HL-60 (cell line): ENCODE measurements around the gene SPSB3.

Source experiments
- DNase-seq, 2 experiments: peaks; one replicate each; pipeline ENCODE4 v3.0.0-alpha.2; 2010 to 2020; ENCODE audit warnings: low read depth in 1 of 2, low spot score in 1 of 2
- H3K27ac ChIP-seq: fragments of 250-450 bp; sonication (Bioruptor Pico); replicated peaks from 2 replicates; pipeline ENCODE4 v1.5.1; 2020; ENCODE audit warnings: mild to moderate bottlenecking, moderate library complexity
- H3K27me3 ChIP-seq: fragments of 250-450 bp; sonication (Bioruptor Pico); 2 replicates; pipeline ENCODE4 v1.5.1; 2021; ENCODE audit warnings: mild to moderate bottlenecking, moderate library complexity; ENCODE audit not compliant: insufficient read depth, poor library complexity, severe bottlenecking
- H3K4me3 ChIP-seq: replicated peaks from 2 replicates; pipeline ENCODE4 v1.5.1; 2011; ENCODE audit warnings: mild to moderate bottlenecking, control low read depth, low read length; ENCODE audit not compliant: insufficient read depth
- GABPA ChIP-seq: IDR thresholded peaks from 2 replicates; pipeline ENCODE4 v1.6.1; 2012; ENCODE audit warnings: low read depth
- POLR2AphosphoS5 ChIP-seq: IDR thresholded peaks from 2 replicates; pipeline ENCODE4 v1.6.1; 2012; ENCODE audit warnings: low read depth
- REST ChIP-seq: IDR thresholded peaks from 2 replicates; pipeline ENCODE4 v1.6.1; 2012; ENCODE audit warnings: low read depth; ENCODE audit not compliant: insufficient replicate concordance
- SPI1 ChIP-seq: IDR thresholded peaks from 2 replicates; pipeline ENCODE4 v1.6.1; 2012; ENCODE audit warnings: low read depth, mild to moderate bottlenecking, borderline replicate concordance
- TF ChIP-seq, protein P1 (sequence below): IDR thresholded peaks from one replicate; pipeline ENCODE4 v1.5.1; 2011; ENCODE audit warnings: low read length, control low read depth, inconsistent platforms; ENCODE audit not compliant: insufficient read depth

The SPSB3 gene

GRCh38 chr16:1760911-1761310, 21.5 kb downstream of the SPSB3 start:
- no peak for DNase-seq
- Histone ChIP-seq H3K4me3 (no peak overlapping the region), H3K27me3 (no peaks in the 10 kb centered on the region), H3K27ac (no peak overlapping the region)
- TF ChIP-seq POLR2AphosphoS5, result no peak
- no peak for TF ChIP-seq SPI1
- TF ChIP-seq GABPA, result no peak
- TF ChIP-seq, protein P1, sequence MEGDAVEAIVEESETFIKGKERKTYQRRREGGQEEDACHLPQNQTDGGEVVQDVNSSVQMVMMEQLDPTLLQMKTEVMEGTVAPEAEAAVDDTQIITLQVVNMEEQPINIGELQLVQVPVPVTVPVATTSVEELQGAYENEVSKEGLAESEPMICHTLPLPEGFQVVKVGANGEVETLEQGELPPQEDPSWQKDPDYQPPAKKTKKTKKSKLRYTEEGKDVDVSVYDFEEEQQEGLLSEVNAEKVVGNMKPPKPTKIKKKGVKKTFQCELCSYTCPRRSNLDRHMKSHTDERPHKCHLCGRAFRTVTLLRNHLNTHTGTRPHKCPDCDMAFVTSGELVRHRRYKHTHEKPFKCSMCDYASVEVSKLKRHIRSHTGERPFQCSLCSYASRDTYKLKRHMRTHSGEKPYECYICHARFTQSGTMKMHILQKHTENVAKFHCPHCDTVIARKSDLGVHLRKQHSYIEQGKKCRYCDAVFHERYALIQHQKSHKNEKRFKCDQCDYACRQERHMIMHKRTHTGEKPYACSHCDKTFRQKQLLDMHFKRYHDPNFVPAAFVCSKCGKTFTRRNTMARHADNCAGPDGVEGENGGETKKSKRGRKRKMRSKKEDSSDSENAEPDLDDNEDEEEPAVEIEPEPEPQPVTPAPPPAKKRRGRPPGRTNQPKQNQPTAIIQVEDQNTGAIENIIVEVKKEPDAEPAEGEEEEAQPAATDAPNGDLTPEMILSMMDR, result no peak
- TF ChIP-seq REST, result no peak

DNA sequence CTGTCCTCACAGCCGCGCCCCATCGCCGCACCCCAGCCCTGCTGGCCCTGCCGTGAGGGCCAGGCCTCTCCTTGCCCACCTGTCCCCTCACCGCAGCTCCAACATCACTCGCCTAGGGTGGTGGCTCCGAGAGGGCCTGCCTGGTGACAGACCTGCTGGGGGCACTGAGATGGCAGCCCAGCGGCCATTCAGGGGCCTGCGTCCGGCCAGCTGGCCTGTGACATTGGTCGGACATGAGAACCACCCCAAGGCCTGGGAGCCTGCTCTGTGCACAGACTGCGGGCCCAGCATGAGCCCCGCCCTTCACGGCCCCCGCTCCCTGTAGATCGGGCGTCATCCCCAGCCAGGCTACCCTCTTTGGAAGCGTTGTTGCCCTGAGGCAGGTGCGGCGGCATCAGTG, 22.9 kb downstream of the SPSB3 start:
- Histone ChIP-seq H3K4me3 (no peak overlapping the region), H3K27me3 (no peaks in the 10 kb centered on the region), H3K27ac (no peak overlapping the region)
- TF ChIP-seq POLR2AphosphoS5 (no peak), SPI1 (no peak), GABPA (no peak), REST (no peak)
- TF ChIP-seq, protein P1, result no peak
- no peak for DNase-seq

DNA sequence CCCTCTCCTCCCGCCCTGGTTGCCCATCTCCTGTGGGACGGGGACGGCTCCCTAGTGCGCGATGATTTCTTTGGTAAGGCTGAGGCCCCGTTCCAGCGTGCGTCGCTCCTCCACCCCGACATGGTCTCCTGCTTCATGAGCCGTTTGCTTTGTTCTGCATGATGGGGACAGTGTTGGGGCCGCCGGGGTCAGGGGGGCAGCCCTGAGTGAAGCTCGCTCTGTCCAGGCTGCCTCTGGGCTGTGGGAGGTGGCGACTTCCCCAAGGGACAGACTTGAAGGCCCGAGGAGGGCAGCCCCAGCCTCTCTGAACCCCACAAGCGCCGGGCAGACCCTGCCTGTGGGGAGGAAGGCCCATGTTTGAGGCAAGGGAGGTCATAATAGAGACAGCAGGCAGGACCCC, 23.4 kb downstream of the SPSB3 start:
- TF ChIP-seq, protein P1, result no peak
- TF ChIP-seq SPI1, result no peak
- no peak for TF ChIP-seq GABPA
- no peak for TF ChIP-seq POLR2AphosphoS5
- no peak for TF ChIP-seq REST
- no peak overlapping the region for H3K4me3 ChIP-seq
- DNase-seq, result no peak
- H3K27ac ChIP-seq, result no peak overlapping the region
- H3K27me3 ChIP-seq, result no peaks in the 10 kb centered on the region
